GM18505 (cell line): ENCODE measurements around the gene PKHD1.

Experiments
- ATAC-seq: cut with Tn5 transposase; IDR thresholded peaks from one replicate; pipeline ENCODE4 v1.9.1; 2021; ENCODE audit not compliant: unreplicated experiment
- POLR2A ChIP-seq: IDR thresholded peaks from 4 replicates; pipeline ENCODE4 v1.6.1; 2011; ENCODE audit warnings: borderline replicate concordance; ENCODE audit not compliant: insufficient read depth, insufficient read length; ENCODE audit errors: extremely low read depth

The PKHD1 gene

DNA sequence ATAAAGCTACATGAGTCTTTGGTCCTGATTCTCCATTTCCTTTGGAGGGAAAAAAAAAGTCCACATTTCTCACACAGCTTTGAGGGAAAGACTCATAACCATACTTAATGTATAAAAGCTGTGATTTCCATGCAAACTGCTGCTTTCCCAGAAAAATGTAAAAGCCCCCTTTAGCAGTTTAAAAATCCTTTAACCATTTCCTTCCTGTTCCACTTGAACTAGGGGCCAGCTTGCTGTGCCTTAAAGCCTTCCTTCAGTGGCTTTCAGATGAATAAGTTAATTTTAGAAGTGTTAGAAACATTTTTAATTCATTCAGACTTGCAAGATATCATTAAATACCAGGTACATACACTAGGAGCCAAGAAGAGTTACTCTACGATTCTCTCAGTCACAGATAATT is 273.5 kb downstream of the PKHD1 start:
- ATAC-seq = no peak
- TF ChIP-seq POLR2A = no peak

DNA sequence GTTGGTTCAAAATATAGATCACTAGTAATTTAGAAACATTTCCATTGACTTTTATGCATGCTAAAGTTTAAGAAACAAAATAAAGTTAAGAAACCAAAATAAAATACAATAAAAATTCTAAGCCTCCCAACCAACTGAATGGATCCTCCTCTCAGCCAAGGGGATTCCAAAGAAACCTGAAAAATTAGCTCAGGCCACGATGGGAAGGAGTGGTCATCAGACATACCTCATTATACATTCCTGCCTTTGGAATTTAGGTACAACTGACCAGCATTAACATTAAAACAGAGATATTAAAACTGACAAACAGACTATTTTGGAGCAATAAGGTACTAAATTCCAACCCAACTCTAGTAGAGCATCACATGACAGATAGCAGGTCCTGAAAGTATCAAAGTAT is 275.2 kb downstream of the PKHD1 start:
- ATAC-seq = no peak

DNA sequence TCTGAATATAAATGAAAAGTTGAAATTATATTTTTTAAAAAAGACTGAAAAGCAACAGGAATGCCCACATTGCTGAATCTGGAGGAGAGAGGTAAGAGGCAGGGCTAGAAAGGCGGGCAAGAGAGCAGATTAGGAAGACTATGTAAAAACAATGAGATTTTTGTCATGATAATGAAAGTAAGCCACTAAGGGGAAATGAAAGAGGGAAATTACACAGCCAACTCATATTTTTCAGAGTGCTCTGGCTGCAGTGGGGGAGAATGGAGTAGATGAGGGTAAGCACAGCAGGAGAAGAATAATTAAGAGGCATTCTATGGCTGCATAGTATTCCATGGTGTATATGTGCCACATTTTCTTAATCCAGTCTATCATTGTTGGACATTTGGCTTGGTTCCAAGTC is 281.9 kb downstream of the PKHD1 start:
- ATAC-seq = peak; percentile 96
- TF ChIP-seq POLR2A = no peak

More for the DNA sequence above, 275.2 kb downstream of the PKHD1 start:
- TF ChIP-seq POLR2A = no peak

DNA sequence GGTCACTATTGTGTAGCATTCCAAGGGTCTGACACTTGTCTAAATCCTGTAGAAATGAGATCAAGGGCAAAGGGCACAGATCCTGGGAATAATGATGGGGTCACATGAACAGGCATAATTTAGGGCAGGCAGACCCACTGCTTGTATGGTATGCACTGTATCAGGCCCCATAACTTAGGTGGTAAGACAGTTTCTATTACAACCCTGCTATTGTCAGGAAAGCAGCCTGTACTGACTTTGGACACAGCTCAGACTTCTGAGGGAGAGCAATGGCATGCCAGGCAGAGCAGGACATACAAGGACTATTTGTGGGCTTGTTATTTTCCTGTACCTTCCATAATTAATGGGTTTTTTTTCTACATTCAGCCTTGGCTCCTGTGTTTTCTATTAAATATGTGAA is 286.8 kb downstream of the PKHD1 start:
- ATAC-seq = no peak
- no peak for TF ChIP-seq POLR2A

DNA sequence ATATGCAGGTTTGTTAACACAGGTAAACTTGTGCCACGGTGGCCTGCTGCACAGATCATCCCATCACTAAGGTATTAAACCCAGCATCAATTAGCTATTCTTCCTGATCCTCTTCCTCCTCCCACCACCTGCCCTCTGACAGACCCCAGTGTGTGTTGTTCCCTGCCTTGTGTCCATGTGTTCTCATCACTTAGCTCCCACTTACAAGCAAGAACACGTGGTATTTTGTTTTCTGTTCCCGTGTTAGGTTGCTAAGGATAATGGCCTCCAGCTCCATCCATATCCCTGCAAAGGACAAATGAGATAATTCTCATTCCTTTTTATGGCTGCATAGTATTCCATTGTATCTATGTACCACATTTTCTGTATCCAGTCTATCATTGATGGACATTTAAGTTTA is 294.0 kb downstream of the PKHD1 start:
- ATAC-seq = no peak
- no peak for TF ChIP-seq POLR2A

DNA sequence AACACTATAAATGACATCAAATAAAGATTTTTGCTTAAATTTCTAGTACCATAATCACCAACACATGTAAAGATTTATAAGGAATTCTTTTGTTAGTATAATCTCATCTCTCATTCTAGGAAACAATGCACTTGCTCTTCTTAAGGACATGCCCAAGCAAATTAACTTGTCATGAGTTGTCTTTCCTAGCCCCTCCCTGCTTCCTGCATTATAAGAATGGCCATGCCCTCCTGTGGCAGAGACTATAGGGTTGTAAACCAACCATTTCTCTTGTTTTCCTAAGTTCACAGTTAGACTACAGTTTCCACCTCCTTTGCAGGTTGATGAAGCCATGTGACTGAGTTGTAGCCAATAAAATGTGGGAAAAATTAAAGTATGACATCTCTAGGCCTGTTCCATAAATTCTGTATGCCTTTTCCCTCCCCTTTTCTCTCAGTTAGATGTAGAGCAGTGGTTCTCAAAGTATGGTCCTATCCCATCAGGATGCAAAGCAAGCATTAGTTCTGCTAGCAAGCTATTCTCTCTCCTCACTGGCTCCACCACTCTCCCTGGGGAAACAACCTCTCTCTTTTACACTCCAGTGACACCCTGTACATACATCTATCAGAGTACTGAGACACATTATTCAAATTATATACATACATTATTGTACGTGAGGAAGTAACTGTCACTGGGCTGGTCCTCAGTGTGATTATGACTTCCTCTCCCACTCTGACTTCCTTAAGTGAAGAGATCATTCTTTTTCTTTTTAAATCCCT is 295.0 kb downstream of the PKHD1 start:
- no peak for TF ChIP-seq POLR2A
- ATAC-seq = no peak

- no peak for ATAC-seq
- no peak for TF ChIP-seq POLR2A
These were observed 296.5 kb downstream of the PKHD1 start for GRCh38 chr6:51790946-51791345.

- TF ChIP-seq POLR2A = no peak
- ATAC-seq = no peak
These were observed 299.3 kb downstream of the PKHD1 start for GRCh38 chr6:51788121-51788520.

GRCh38 chr6:51778666-51779065 is 308.7 kb downstream of the PKHD1 start:
- TF ChIP-seq POLR2A = no peak
- ATAC-seq = no peak

DNA sequence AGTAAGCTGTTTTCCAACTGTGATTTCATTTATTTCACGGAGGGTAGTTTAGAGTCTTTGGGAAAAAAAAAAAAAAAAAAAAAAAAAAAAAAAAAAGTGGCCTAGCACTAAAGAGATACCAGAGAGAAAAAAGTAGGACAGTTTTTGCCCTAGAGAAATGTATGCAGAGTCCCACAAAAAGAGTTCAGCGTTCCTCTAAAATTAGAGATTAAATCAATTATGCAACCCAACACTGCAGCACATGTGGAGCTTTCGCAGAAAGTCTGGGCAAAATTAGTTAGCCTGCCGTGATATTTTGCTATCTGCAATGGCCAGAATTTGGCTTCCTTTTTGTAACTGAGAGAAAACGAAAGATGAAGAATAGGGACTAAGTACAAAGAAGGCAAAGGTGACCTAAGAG is 309.8 kb downstream of the PKHD1 start:
- TF ChIP-seq POLR2A = no peak
- no peak for ATAC-seq

GRCh38 chr6:51775942-51776860 is 311.2 kb downstream of the PKHD1 start:
- TF ChIP-seq POLR2A = no peak
- no peak for ATAC-seq

GRCh38 chr6:51768087-51768486 is 319.3 kb downstream of the PKHD1 start:
- ATAC-seq = no peak
- no peak for TF ChIP-seq POLR2A

DNA sequence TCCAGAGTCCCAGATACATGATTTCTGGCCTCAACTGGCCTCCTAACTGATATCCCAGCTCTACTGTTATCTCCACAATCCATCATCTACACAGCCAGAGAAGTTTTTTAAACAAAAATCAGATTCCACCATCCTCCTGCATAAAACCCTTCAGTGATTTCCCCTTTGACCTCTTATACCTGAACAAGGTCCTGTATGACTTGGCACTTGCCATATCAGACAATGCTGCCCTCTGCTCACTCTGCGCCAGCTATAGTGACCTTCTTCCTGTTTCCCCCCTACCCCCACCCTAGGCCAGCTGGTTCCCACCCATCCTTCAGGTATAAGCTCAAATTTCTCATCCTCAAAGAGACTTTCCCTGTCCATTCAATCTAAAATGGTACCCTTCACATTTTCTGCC is 322.2 kb downstream of the PKHD1 start:
- TF ChIP-seq POLR2A = no peak

GRCh38 chr6:51753635-51754034 is 333.8 kb downstream of the PKHD1 start:
- TF ChIP-seq POLR2A = no peak
- ATAC-seq = no peak

More for the DNA sequence above, 322.2 kb downstream of the PKHD1 start:
- ATAC-seq = no peak

DNA sequence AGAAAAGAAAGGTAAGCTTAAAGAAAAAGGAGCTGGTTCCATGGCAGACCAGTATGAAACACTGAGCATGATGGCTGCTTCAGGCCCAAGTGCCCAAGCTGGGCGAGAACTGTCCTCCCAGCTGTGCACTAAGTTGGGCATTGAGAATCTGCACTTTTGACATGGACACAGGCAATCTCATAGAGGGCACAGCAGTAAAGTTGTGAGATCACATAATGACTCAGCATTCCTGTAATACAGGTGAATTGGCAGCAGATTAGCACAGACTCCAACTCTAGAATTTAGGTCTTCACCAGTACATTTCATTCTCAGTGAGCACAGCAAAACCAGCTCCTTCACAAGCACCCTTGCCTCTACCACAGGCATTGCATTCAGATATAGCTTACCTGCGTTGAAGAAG is 343.4 kb downstream of the PKHD1 start:
- ATAC-seq = no peak

GRCh38 chr6:51740658-51741057 is 346.8 kb downstream of the PKHD1 start:
- ATAC-seq = no peak
- no peak for TF ChIP-seq POLR2A

More for the DNA sequence above, 343.4 kb downstream of the PKHD1 start:
- no peak for TF ChIP-seq POLR2A
